Endodermal cell (in vitro differentiated cells): ENCODE results near the gene SHQ1. TPM values are rescaled to one million over a fixed set of nuclear protein-coding genes. Genes with fewer than 3 reads are reported as not detected.
A peak's percentile ranks its signal among the peaks of the same experiment; 100 is the strongest.

ENCODE experiments used
- DNase-seq: peaks from one replicate; pipeline ENCODE4 v3.0.0-alpha.2; 2017
- H3K27ac ChIP-seq: 2 replicates; pipeline ENCODE4 v1.5.1; 2013; ENCODE audit warnings: mild to moderate bottlenecking, low read depth, low read length, moderate library complexity
- H3K27me3 ChIP-seq: 2 replicates; pipeline ENCODE4 v1.6.1; 2013; ENCODE audit warnings: mild to moderate bottlenecking, low read length, moderate library complexity; ENCODE audit not compliant: insufficient read depth, control insufficient read depth, poor library complexity, severe bottlenecking
- H3K36me3 ChIP-seq: 2 replicates; pipeline ENCODE4 v1.7.0; 2013; ENCODE audit warnings: mild to moderate bottlenecking, low read length, moderate library complexity; ENCODE audit not compliant: control insufficient read depth, insufficient read depth
- H3K4me1 ChIP-seq: one replicate; pipeline ENCODE4 v1.7.0; 2013; ENCODE audit warnings: low read length; ENCODE audit not compliant: control insufficient read depth, insufficient read depth
- H3K4me3 ChIP-seq: 2 replicates; pipeline ENCODE4 v1.5.1; 2013; ENCODE audit warnings: mild to moderate bottlenecking, low read length, moderate library complexity
- H3K9ac ChIP-seq: 2 replicates; pipeline ENCODE4 v1.6.1; 2013; ENCODE audit warnings: mild to moderate bottlenecking, low read length, moderate library complexity; ENCODE audit not compliant: poor library complexity, severe bottlenecking; ENCODE audit errors: extremely low read depth
- H3K9me3 ChIP-seq: 2 replicates; pipeline ENCODE4 v1.6.1; 2013; ENCODE audit warnings: mild to moderate bottlenecking, low read length, moderate library complexity; ENCODE audit not compliant: control insufficient read depth
- H3K27ac Mint-ChIP-seq: 2 replicates; pipeline ENCODE4 v1.8.0; 2020; ENCODE audit warnings: mixed read lengths
- H3K27me3 Mint-ChIP-seq: 2 replicates; pipeline ENCODE4 v1.8.0; 2021; ENCODE audit warnings: mild to moderate bottlenecking, mixed read lengths; ENCODE audit not compliant: insufficient read depth
- H3K36me3 Mint-ChIP-seq: 2 replicates; pipeline ENCODE4 v1.8.0; 2020; ENCODE audit warnings: low read depth, mixed read lengths
- H3K4me1 Mint-ChIP-seq: 2 replicates; pipeline ENCODE4 v1.8.0; 2020; ENCODE audit warnings: mixed read lengths
- H3K4me3 Mint-ChIP-seq: 2 replicates; pipeline ENCODE4 v1.8.0; 2020; ENCODE audit warnings: mild to moderate bottlenecking, moderate library complexity, mixed read lengths
- H3K9me3 Mint-ChIP-seq: 2 replicates; pipeline ENCODE4 v1.8.0; 2020; ENCODE audit warnings: mild to moderate bottlenecking, mixed read lengths
- WGBS, 2 experiments: methylation state at CpG; one replicate each; pipeline versions ENCODE4 v1.1.5 to v1.1.7; 2013; ENCODE audit warnings: missing lambda C conversion rate in 2 of 2, mixed read lengths in 1 of 2; ENCODE audit not compliant: insufficient coverage in 1 of 2, insufficient read length in 1 of 2; 5-methylcytosine and 5-hydroxymethylcytosine counted together
- total RNA-seq, 2 donors: library from RNA; stranded (reverse); fragmentation: NEBNext Ultra II Directional in 1 of 2; extraction: Animal tissue kit (Norgen Biotek cat#: 25700) in 1 of 2; gene quantifications; 2 replicates in 1 of 2; 3 replicates in 1 of 2; pipeline ENCODE4 v1.2.1, GENCODE V29; 2021
- TF ChIP-seq, protein P1 (sequence below): fragments of 200-600 bp; sonication (generic); conservative IDR thresholded peaks from 2 replicates; pipeline ENCODE4 v1.5.0; 2021; ENCODE audit warnings: antibody characterized with exemption, mild to moderate bottlenecking

The SHQ1 gene
- total RNA-seq, 2 donors from 2014 or later = 28.2 to 28.4 TPM

DNA sequence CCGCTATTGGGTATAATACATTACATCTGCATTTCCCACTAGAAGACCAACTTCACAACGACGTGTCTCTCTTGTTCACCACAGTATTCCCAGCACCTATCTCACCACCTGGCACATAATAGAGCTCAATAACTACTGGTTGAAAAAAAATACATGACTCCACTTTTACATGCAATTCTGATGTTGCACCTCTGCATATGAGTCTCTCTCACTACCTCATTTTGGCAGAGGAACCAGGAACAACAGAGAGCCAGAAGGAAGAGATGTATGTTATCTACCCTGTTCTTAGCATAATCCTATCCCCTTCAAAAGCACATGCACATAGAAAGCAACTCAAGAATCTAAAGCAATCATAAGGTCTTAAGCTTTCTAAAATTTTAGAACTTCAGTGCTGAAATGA lies 61.6 kb downstream of the SHQ1 start:
- 95 to 97% methylated on average over 3 of the region's 3 CpGs for WGBS, 2 experiments
- Histone ChIP-seq H3K36me3 (peaks cover 29% of the 10 kb centered on the region), H3K27ac (no peak overlapping the region), H3K9me3 (no peaks in the 10 kb centered on the region), H3K4me3 (no peak overlapping the region), H3K27me3 (no peaks in the 10 kb centered on the region), H3K9ac (no peak overlapping the region), H3K4me1 (peaks cover 6% of the 10 kb centered on the region)
- Mint-ChIP-seq H3K9me3 (peaks cover 16% of the 10 kb centered on the region), H3K4me3 (no peak overlapping the region), H3K27ac (no peak overlapping the region), H3K36me3 (peaks cover 15% of the 10 kb centered on the region), H3K27me3 (no peaks in the 10 kb centered on the region), H3K4me1 (peaks cover 24% of the 10 kb centered on the region)
- TF ChIP-seq, protein P1, sequence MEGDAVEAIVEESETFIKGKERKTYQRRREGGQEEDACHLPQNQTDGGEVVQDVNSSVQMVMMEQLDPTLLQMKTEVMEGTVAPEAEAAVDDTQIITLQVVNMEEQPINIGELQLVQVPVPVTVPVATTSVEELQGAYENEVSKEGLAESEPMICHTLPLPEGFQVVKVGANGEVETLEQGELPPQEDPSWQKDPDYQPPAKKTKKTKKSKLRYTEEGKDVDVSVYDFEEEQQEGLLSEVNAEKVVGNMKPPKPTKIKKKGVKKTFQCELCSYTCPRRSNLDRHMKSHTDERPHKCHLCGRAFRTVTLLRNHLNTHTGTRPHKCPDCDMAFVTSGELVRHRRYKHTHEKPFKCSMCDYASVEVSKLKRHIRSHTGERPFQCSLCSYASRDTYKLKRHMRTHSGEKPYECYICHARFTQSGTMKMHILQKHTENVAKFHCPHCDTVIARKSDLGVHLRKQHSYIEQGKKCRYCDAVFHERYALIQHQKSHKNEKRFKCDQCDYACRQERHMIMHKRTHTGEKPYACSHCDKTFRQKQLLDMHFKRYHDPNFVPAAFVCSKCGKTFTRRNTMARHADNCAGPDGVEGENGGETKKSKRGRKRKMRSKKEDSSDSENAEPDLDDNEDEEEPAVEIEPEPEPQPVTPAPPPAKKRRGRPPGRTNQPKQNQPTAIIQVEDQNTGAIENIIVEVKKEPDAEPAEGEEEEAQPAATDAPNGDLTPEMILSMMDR = no peak
- no peak for DNase-seq

DNA sequence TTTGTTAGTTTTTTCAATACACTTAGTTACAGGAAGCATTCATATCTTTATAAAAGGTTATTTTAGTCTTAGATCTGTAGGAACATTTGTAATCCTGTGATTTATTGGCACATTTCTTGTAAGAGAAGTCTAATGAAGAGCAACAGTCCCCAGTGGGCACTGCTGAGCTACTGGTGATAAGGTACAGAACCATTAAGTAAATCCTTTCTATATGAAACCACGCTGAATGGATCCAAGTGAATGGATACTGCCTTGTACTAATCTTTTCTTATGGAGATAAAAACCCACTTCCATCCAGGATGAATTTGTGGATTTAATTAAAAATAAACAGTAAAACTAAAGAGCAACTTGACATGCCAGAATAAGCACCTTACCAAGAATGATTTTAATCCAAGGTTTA lies 64.0 kb downstream of the SHQ1 start:
- peaks cover 22% of the 10 kb centered on the region for H3K36me3 Mint-ChIP-seq
- no peak for DNase-seq
- no peaks in the 10 kb centered on the region for H3K27me3 Mint-ChIP-seq
- H3K36me3 ChIP-seq = peaks cover 17% of the 10 kb centered on the region
- TF ChIP-seq, protein P1 = peak; percentile 29
- H3K27me3 ChIP-seq = no peaks in the 10 kb centered on the region
- peaks cover 16% of the 10 kb centered on the region for H3K4me1 Mint-ChIP-seq
- H3K9me3 ChIP-seq = no peaks in the 10 kb centered on the region
- H3K4me3 Mint-ChIP-seq = no peak overlapping the region
- 100% methylated on average over 1 of the region's 1 CpG; no CpG with 5 or more reads in 1 of the 2 experiments for WGBS, 2 experiments
- H3K27ac Mint-ChIP-seq = no peak overlapping the region
- H3K4me3 ChIP-seq = no peak overlapping the region
- H3K9ac ChIP-seq = no peak overlapping the region
- H3K4me1 ChIP-seq = peaks cover 6% of the 10 kb centered on the region
- no peak overlapping the region for H3K27ac ChIP-seq
- peaks cover 13% of the 10 kb centered on the region for H3K9me3 Mint-ChIP-seq

DNA sequence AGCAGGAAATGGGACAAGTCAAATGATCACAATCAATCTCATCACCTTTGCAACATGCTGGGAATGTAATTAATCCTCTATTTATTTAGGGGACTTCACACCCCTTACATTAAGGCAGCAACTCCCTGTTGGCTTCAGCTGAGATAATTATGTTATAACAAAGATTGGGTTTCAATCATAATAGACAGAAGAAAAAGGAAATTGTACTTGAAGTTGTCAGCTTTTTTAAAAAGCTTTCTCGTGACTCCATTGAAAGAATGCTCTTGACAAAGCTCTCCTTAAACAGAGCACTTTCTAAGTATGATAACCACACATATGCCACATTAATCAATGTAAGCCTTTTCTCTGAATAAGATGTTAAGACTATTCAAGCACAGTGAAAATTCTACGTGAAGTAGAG lies 65.7 kb downstream of the SHQ1 start:
- Histone ChIP-seq H3K4me3 (no peak overlapping the region), H3K9me3 (no peaks in the 10 kb centered on the region), H3K36me3 (peaks cover 15% of the 10 kb centered on the region), H3K9ac (no peak overlapping the region), H3K4me1 (peaks cover 6% of the 10 kb centered on the region), H3K27ac (no peak overlapping the region), H3K27me3 (no peaks in the 10 kb centered on the region)
- TF ChIP-seq, protein P1 = no peak
- no peak for DNase-seq
- peaks cover 2% of the 10 kb centered on the region for H3K9me3 Mint-ChIP-seq
- peaks cover 21% of the 10 kb centered on the region for H3K4me1 Mint-ChIP-seq
- H3K4me3 Mint-ChIP-seq = no peak overlapping the region
- H3K27ac Mint-ChIP-seq = peak overlapping the region; percentile 76
- peaks cover 13% of the 10 kb centered on the region for H3K36me3 Mint-ChIP-seq
- H3K27me3 Mint-ChIP-seq = no peaks in the 10 kb centered on the region
- WGBS, 2 experiments = 57 to 86% methylated on average over 1 to 2 of the region's 2 CpGs
